ENCODE data around the gene YPEL1.
"Not testable (repeated sequence)": the region's sequence is repeated elsewhere in the genome, so short reads cannot be mapped to it uniquely, and the experiment has no call there.

The YPEL1 gene

DNA sequence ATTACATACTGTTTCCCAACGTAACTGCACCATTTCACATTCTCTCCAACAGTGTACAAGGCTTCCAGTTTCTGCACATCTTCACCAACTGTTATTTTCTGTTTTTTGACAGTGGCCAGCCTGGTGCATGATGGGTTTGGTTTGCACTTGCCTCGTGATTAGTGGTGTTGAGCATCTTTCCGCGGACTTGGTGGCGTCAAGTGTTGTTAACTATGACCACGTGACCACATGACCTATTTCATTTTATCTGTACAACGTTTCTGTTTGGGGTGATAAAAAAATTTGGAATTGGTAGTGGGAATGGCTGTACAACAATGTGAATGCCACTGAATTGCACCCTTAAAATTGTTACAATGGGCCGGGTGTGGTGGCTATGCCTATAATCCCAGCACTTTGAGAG lies 2.5 kb upstream of the YPEL1 start:
- no peak for DNase-seq
- Mint-ChIP-seq H3K4me3 (no peak overlapping the region), H3K9me3 (no peaks in the 10 kb centered on the region), H3K36me3 (ENCODE audit: low read depth) (no peaks in the 10 kb centered on the region), H3K4me1 (ENCODE audit: low read depth) (peaks cover 14% of the 10 kb centered on the region), H3K27ac (no peak overlapping the region), H3K27me3 (no peaks in the 10 kb centered on the region)

DNA sequence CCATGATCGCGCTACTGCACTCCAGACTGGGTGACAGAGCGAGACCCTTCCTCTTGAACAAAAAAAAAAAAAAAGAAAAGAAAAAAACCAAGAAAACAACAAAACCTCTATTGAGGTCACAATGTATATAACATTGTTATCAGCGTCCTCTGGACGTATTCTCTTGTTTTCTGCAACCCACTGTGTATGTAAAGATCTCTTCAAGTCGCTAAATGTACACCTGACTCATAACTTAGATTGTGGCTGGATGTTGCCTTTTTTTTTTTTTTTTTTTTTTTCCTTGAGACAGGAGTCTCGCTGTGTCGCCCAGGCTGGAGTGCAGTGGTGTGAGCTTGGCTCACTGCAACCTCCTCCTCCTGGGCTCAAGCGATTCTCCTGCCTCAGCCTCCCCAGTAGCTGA lies 1.4 kb upstream of the YPEL1 start:
- no peaks in the 10 kb centered on the region for H3K27me3 Mint-ChIP-seq
- no peak overlapping the region for H3K4me3 Mint-ChIP-seq
- peaks cover 14% of the 10 kb centered on the region for H3K4me1 Mint-ChIP-seq (ENCODE audit: low read depth)
- no peaks in the 10 kb centered on the region for H3K36me3 Mint-ChIP-seq (ENCODE audit: low read depth)
- DNase-seq = no peak
- no peaks in the 10 kb centered on the region for H3K9me3 Mint-ChIP-seq
- no peak overlapping the region for H3K27ac Mint-ChIP-seq

DNA sequence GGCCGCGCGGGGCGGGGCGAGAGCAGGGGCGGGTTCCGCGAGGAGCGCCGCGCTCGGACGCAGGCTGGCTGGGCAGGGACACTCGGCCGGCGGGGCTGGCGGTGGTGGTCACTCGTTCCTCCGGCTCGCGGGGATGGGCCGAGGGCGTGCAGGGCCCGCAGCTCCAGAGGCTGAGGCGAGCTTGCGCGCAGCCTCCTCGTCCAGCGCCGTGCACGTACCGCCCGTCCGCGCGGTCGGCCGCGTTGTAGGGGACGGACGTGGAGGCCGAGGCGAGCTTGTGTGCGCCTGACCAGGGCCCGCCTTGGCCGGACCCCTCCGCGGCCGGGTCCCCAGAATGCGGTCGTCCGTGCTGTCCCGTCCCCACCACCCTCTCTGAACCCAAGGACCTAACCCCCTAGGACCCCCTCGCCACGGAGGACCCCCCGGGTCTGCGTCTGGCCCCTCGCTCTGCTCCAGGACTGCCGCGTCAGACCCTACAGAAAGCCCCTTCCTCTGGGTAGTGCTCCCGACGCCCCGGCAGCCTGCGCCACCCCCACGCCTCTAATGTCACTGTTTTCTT lies 569 bp upstream of the YPEL1 start:
- peaks cover 14% of the 10 kb centered on the region for H3K4me1 Mint-ChIP-seq (ENCODE audit: low read depth)
- no peak for DNase-seq
- no peak overlapping the region for H3K4me3 Mint-ChIP-seq
- no peaks in the 10 kb centered on the region for H3K9me3 Mint-ChIP-seq
- H3K36me3 Mint-ChIP-seq (ENCODE audit: low read depth) = no peaks in the 10 kb centered on the region
- H3K27ac Mint-ChIP-seq = no peak overlapping the region
- no peaks in the 10 kb centered on the region for H3K27me3 Mint-ChIP-seq

DNA sequence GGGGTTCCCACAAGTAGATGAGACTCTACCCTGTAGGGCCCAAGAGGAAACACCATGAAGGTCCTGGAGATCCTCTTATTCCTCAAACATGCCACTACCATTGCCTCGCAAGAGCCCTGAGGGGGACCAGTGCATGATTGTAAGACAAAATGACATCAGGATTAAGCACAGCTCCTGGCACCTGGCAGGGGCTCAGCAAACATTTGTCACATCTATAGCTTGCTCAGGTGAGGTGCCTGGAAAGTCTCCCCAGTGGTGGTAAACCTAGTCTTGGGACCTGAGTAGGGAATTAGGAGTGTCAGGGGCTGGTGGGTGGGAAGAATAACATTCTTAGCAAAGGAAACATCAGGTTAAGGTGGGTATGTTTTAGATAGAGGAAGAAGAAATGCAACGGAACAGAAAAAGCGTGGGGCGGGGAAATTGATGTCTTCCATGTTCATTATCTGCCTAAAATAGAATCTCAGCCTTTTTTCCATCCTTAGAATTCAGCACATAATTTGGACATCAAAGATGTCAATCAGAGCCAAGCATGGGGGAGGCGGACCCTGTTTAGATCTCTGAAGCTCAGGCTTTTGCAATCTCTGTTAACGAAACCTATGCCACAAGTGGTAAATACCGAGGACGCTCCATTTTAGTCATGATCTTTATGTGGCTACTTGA lies 924 bp downstream of the YPEL1 start:
- Mint-ChIP-seq H3K4me3 (peak overlapping the region; percentile 79), H3K27ac (peak overlapping the region; percentile 82), H3K9me3 (no peaks in the 10 kb centered on the region), H3K4me1 (ENCODE audit: low read depth) (peaks cover 14% of the 10 kb centered on the region), H3K27me3 (no peaks in the 10 kb centered on the region), H3K36me3 (ENCODE audit: low read depth) (no peaks in the 10 kb centered on the region)
- no peak for DNase-seq

DNA sequence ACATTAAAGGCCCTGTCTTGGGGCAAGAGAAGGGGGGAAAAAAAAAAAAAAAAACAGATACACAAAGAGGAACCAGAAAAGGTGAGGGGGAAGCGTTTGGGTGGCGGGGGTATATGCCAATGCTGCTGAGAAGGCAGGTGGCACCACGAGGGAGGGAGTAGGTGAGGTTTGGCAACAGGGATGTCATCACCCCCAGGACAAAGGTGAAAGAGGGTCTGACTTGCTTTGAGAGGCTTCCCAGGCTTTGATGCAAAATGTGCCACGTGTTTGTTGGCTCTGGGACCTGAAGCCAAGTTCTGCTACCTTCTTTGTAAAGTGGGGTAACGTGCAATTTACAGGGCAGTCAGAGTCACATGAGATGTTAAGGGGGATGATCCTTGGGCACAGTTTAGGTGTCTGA lies 4.1 kb downstream of the YPEL1 start:
- Mint-ChIP-seq H3K27ac (no peak overlapping the region), H3K36me3 (ENCODE audit: low read depth) (no peaks in the 10 kb centered on the region), H3K9me3 (no peaks in the 10 kb centered on the region), H3K4me1 (ENCODE audit: low read depth) (peaks cover 17% of the 10 kb centered on the region), H3K27me3 (no peaks in the 10 kb centered on the region), H3K4me3 (no peak overlapping the region)
- no peak for DNase-seq

DNA sequence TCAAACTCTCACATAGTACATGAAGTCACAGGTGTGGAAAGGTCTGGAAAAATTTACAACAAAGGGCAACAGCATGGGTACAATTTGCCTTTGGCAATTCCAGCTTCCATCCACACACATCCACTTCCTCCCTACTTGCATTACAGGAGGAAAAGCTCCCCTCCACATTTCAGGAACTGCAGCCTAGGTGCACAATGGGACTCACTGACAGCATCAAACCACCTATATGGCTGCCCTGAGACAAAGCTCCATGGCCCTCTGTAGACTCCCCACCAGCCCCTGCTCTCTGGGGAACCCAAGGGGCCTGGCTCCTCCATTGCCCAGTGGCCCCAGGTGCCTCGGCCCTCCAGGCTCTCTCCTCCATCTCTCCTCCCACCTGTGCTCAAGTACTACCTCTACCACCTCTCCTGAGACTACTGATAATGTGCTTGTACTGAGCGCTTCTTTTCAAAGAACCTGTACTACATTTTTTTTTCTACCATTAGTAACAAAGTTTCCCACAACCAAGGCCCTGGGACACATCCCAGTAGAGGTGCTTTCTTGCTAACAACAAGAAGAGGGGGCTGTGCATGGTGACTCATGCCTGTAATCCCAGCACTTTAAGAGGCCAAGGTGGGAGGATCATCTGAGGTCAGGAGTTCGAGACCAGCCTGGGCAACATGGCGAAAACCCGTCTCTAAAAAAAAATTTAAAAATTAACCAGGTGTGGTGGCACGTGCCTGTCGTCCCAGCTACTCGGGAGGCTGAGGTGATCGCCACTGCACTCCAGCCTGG lies 4.9 kb downstream of the YPEL1 start:
- Mint-ChIP-seq H3K4me1 (ENCODE audit: low read depth) (peaks cover 18% of the 10 kb centered on the region), H3K36me3 (ENCODE audit: low read depth) (no peaks in the 10 kb centered on the region), H3K4me3 (no peak overlapping the region), H3K27me3 (no peaks in the 10 kb centered on the region), H3K9me3 (no peaks in the 10 kb centered on the region), H3K27ac (no peak overlapping the region)
- DNase-seq = no peak

DNA sequence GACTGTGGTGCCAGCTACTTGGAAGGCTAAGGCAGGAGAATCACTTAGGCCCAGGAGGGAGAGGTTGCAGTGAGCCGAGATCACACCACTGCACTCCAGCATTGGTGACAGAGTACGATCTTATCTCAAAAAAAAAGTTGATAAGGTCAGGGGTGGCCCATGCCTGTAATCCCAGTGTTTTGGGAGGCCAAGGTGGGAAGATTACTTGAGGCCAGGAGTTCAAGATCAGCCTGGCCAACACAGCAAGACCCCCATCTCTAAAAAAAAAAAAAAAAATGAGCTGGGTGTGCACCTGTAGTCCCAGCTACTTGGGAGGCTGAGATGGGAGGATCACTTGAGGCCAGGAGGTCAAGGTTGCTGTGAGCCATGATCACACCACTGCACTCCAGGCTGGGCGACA lies 6.4 kb downstream of the YPEL1 start:
- H3K27me3 Mint-ChIP-seq; DNase-seq; H3K27ac Mint-ChIP-seq; H3K9me3 Mint-ChIP-seq; H3K4me1 Mint-ChIP-seq (ENCODE audit: low read depth); H3K36me3 Mint-ChIP-seq (ENCODE audit: low read depth); H3K4me3 Mint-ChIP-seq: not testable (repeated sequence)

DNA sequence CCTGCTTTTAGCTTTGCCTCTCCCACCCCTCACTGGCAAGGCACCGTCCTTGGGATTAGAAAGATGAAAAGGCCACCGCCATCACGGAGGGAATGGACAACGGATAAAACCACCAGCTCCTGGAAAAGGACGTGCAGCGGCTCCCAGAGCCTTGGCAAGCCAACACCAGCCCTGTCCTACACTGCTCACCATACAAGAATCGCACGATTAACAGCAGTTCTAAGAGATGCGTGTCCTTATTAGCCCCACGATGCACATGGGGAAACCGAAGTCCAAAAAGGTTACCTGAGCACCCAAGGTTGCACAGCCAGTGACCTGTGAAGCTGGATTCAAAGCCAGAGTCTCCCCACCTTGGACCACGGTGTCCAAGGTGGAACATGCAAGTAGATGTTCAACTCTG lies 7.3 kb downstream of the YPEL1 start:
- H3K27me3 Mint-ChIP-seq = no peaks in the 10 kb centered on the region
- DNase-seq = no peak
- no peaks in the 10 kb centered on the region for H3K36me3 Mint-ChIP-seq (ENCODE audit: low read depth)
- no peak overlapping the region for H3K4me3 Mint-ChIP-seq
- H3K9me3 Mint-ChIP-seq = no peaks in the 10 kb centered on the region
- peaks cover 3% of the 10 kb centered on the region for H3K4me1 Mint-ChIP-seq (ENCODE audit: low read depth)
- no peak overlapping the region for H3K27ac Mint-ChIP-seq

DNA sequence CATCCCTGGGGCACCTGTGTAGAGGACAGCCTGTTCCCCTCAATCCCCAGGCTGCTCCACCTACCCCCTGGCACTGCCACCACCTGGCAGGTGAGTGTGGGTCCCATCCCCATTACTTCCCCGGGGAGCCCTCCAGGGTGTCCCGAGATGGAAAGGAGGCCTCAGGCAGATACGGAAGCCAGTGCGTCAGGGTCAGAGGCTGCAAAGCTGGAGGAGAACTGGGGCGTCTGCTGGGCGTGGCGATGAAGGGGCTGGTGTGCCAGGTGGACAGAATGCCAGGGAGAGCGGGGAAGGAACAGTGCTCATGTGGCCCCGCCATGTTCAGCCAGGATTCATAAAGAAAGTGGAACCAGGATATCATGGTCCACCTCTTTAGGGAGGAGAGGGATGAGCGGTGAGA lies 7.8 kb downstream of the YPEL1 start:
- H3K36me3 Mint-ChIP-seq (ENCODE audit: low read depth) = no peaks in the 10 kb centered on the region
- H3K4me3 Mint-ChIP-seq = no peak overlapping the region
- H3K27ac Mint-ChIP-seq = no peak overlapping the region
- peaks cover 3% of the 10 kb centered on the region for H3K4me1 Mint-ChIP-seq (ENCODE audit: low read depth)
- no peaks in the 10 kb centered on the region for H3K9me3 Mint-ChIP-seq
- DNase-seq = no peak
- no peaks in the 10 kb centered on the region for H3K27me3 Mint-ChIP-seq

DNA sequence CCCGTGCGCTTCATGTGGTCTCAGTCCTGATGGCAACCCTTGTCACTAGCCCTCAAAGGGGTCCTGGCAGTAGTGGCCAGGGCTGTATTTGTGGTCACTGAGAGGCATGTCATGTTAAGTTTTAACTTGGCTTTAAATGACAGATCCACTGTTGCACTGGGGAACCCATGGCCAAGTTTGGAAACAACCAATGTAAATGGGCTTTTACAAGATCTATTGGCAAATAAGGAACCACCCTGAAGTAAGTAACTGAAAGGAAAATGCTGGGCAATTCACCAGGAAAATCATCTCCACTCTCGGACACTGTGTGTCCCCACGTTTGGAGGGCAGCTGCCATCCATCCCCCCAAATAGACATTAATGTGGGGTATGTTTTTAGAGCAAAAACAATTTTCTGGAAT lies 8.4 kb downstream of the YPEL1 start:
- no peak for DNase-seq
- H3K27ac Mint-ChIP-seq = no peak overlapping the region
- H3K4me1 Mint-ChIP-seq (ENCODE audit: low read depth) = peaks cover 3% of the 10 kb centered on the region
- no peaks in the 10 kb centered on the region for H3K27me3 Mint-ChIP-seq
- no peaks in the 10 kb centered on the region for H3K36me3 Mint-ChIP-seq (ENCODE audit: low read depth)
- no peak overlapping the region for H3K4me3 Mint-ChIP-seq
- no peaks in the 10 kb centered on the region for H3K9me3 Mint-ChIP-seq

DNA sequence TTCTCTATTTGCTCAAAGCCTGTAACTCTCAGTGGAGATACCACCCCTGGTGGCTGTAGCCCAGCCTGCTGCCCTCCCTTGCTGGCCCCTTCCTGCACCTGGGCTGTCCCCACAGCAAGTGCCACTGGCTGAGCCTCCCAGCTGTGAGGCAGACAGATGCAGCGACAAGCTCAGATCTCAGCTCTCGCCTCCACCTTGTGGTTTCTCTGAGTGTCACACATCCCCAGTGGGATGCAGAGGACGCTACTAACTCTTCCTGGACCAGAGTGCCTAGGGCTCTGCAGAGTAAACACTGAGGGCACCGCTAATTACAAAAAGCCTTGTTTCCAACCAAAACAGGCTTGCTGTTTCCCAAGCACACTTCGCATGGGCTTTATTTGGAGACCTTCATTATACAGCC lies 8.9 kb downstream of the YPEL1 start:
- Mint-ChIP-seq H3K27ac (no peak overlapping the region), H3K9me3 (no peaks in the 10 kb centered on the region), H3K4me3 (no peak overlapping the region), H3K36me3 (ENCODE audit: low read depth) (no peaks in the 10 kb centered on the region), H3K4me1 (ENCODE audit: low read depth) (peaks cover 3% of the 10 kb centered on the region), H3K27me3 (no peaks in the 10 kb centered on the region)
- peak; percentile 48 for DNase-seq

DNA sequence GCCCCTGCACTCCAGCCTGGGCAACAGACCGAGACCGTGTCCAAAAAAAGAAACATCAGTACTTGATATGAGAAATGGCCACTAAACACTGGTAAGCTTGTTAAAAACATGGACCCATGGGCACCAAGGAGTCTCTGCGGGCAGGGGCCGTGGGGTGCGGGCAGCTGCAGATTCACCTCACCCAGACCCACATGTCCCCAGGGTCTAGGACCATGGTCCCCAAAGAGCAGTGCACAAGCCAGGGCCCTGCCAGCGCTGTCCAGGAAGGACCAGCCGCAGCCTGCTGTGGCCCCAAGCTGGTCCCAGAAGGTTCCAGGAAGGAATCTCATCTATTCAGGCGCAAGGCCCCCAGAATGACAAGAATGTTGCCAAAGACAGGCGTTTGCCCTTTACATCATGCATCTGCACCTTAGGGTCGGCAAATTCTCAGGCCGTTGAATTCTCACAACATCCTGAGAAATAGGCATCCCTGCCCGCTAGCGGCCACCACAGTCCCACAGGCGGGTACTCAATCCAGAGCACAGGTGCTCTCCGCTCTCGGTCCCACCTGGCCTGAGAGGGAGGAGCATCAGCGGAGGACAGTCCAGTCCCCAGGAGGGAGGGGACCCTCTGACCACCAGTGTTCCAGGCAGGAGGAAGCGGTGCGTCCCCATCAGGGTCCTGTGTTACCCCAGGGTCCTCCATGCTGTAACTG lies 9.5 kb downstream of the YPEL1 start:
- Mint-ChIP-seq H3K4me3 (no peak overlapping the region), H3K9me3 (no peaks in the 10 kb centered on the region), H3K4me1 (ENCODE audit: low read depth) (peaks cover 3% of the 10 kb centered on the region), H3K36me3 (ENCODE audit: low read depth) (no peaks in the 10 kb centered on the region), H3K27me3 (no peaks in the 10 kb centered on the region), H3K27ac (no peak overlapping the region)
- no peak for DNase-seq

DNA sequence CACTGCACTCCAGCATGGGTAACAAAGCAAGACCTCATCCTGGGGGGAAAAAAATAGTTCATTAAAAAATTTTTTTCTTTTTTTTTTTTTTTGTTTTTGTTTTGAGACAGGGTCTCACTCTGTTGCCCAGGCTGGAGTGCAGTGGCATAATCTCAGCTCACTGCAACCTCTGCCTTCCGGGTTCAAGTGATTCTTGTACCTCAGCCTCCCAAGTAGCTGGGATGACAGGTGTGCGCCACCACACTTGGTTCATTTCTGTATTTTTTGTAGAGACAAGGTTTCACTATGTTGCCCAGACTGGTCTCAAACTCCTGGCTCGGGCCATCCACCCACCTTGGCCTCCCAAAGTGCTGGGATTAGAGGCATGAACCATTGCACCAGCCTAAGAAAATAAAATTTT lies 11.1 kb downstream of the YPEL1 start:
- H3K4me3 Mint-ChIP-seq; H3K4me1 Mint-ChIP-seq (ENCODE audit: low read depth); H3K36me3 Mint-ChIP-seq (ENCODE audit: low read depth); H3K9me3 Mint-ChIP-seq; DNase-seq; H3K27ac Mint-ChIP-seq; H3K27me3 Mint-ChIP-seq: not testable (repeated sequence)

DNA sequence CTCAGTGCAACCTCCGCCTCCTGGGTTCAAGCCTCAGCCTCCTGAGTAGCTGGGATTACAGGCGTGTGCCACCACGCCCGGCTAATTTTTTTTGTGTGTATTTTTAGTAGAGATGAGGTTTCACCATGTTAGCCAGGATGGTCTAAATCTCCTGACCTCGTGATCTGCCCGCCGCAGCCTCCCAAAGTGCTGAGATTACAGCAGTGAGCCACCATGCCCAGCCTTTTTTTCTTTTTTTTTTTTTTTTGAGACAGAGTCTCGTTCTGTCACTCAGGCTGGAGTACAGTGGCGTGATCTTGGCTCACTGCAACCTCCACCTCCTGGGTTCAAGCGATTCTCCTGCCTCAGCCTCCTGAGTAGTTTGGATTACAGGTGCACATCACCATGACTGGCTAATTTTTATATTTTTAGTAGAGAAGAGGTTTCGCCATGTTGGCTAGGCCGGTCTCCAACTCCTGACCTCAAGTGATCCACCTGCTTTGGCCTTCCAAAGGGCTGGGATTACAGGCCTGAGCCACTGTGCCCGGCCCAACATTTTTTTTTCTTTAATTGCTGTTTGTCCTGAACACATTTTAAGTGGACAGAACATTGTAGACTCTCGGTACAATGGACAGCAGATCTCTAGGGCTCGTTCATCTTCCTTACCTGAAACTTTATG lies 14.3 kb downstream of the YPEL1 start:
- not testable (repeated sequence) for H3K27ac Mint-ChIP-seq; H3K4me3 Mint-ChIP-seq; H3K27me3 Mint-ChIP-seq; H3K4me1 Mint-ChIP-seq (ENCODE audit: low read depth); DNase-seq; H3K36me3 Mint-ChIP-seq (ENCODE audit: low read depth); H3K9me3 Mint-ChIP-seq
